LNCaP clone FGC (cell line): ENCODE measurements around the gene SLC6A9.

Experiments used
- DNase-seq: peaks from one replicate; pipeline ENCODE4 v3.0.0-alpha.2; 2011; ENCODE audit warnings: low read depth
- H3K4me3 ChIP-seq: 2 replicates; pipeline ENCODE4 v1.5.1; 2011; ENCODE audit warnings: mild to moderate bottlenecking, low read depth, low read length, control low read depth
- CTCF ChIP-seq: IDR thresholded peaks from 2 replicates; pipeline ENCODE4 v1.5.1; 2012; ENCODE audit warnings: mild to moderate bottlenecking; ENCODE audit not compliant: control insufficient read depth, insufficient read depth; ENCODE audit errors: extremely low read depth

The SLC6A9 gene

GRCh38 chr1:44029911-44030604 lies 1.2 kb downstream of the SLC6A9 start:
- TF ChIP-seq CTCF = no peak
- peak; percentile 68 for DNase-seq
- H3K4me3 ChIP-seq = peak overlapping the region; percentile 69

- peak overlapping the region; percentile 69 for H3K4me3 ChIP-seq
- no peak for DNase-seq
- no peak for TF ChIP-seq CTCF
Observed at GRCh38 chr1:44029260-44029910, 1.9 kb downstream of the SLC6A9 start.

- H3K4me3 ChIP-seq = no peak overlapping the region
- no peak for TF ChIP-seq CTCF
- no peak for DNase-seq
Observed at GRCh38 chr1:44027320-44027719, 3.9 kb downstream of the SLC6A9 start.

GRCh38 chr1:44025816-44026215 lies 5.4 kb downstream of the SLC6A9 start:
- no peak for DNase-seq
- no peak overlapping the region for H3K4me3 ChIP-seq
- no peak for TF ChIP-seq CTCF

GRCh38 chr1:44024903-44025525 lies 6.2 kb downstream of the SLC6A9 start:
- DNase-seq = no peak
- H3K4me3 ChIP-seq = no peak overlapping the region
- no peak for TF ChIP-seq CTCF

GRCh38 chr1:44024031-44024902 lies 7.0 kb downstream of the SLC6A9 start:
- DNase-seq = no peak
- TF ChIP-seq CTCF = no peak
- H3K4me3 ChIP-seq = no peak overlapping the region
